Activated gamma-delta T cell (primary cell): Measurements from ENCODE around the gene DMRTC2.

Experiments used
- DNase-seq: peaks from one replicate; lab custom pipeline; 2025; lab: John Stamatoyannopoulos, UW
- total RNA-seq, 2 donors: gene quantifications; one replicate each; lab custom pipeline; 2026; lab: John Stamatoyannopoulos, UW

Gene DMRTC2
- 0 reads per million in 2 donors for total RNA-seq

DNA sequence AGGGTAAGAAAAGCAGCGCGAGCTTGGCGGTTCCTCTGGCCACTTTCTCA is at the start of gene DMRTC2:
TSS of gene DMRTC2 (plus strand) at position 42 of the 50 bp plus-strand sequence. CDS start 2,387 bp downstream, outside the sequence.
- no peak for DNase-seq

DNA sequence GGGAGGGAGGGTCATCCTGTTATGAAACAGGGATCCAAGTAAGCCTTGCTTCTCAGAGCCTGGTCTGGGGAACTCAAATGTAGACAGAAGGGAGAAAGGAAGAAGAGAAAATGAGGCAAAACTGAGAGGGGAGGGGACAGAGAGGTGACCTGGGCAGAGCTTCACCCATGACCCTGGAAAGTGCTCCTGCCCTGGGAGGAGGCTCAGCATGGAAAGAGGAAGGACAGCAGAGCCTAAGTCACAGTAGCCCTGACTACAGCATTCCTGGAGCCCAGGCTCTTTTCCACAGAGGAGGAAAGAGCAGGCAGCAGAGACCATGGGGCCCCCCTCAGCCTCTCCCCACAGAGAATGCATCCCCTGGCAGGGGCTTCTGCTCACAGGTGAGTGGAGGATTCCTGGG is 48.5 kb upstream of the DMRTC2 start, which contains the start of gene CEACAM3:
TSS of gene CEACAM3 (plus strand) at position 226 of the 400 bp plus-strand sequence. CDS start at position 317, 91 bp downstream.
- no peak for DNase-seq

GRCh38 chr19:41796901-41797300 is 47.9 kb upstream of the DMRTC2 start:
- no peak for DNase-seq

- DNase-seq = no peak
Measured at GRCh38 chr19:41799444-41800000, 45.3 kb upstream of the DMRTC2 start.

GRCh38 chr19:41801031-41801430 is 43.8 kb upstream of the DMRTC2 start:
- no peak for DNase-seq

- no peak for DNase-seq
Measured at GRCh38 chr19:41801792-41802211, 43.0 kb upstream of the DMRTC2 start.

DNA sequence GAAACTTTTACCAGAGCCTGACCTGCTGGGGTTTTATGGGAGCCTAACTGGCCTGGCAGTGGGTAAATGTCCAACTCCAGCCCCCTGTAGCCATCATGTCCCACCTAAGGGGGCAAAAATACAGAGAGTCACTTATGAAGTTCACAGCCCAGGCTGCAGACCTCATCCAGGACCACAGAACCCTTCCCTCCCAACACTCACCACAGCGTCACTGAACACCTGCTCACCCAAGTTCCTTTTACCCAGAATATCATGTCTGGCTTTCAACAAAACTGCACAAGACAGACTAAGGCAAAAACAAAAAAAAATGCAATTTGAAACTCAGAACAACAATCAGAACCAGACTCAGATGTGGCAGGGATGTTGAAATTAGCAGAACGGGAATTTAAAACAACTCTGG is 42.1 kb upstream of the DMRTC2 start:
- DNase-seq = no peak

DNA sequence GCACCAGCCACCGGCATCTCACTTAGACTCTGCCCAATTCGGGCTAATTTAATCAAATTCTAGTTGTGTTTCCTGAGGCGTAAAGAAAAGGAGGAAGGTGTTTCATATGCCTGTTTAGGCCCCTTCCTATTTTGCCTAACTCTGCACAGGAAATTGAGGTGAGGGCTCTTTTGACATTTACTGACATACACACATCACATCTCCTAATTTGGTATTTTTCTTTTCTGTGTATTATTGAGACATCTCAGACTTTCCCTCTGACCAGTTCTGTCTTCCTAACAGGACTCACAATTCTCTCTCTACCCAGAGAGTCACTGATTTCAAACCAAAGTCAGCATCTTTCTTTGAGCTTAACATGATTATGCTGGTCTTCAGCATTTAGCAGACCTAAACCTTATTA is 40.5 kb upstream of the DMRTC2 start:
- no peak for DNase-seq

DNA sequence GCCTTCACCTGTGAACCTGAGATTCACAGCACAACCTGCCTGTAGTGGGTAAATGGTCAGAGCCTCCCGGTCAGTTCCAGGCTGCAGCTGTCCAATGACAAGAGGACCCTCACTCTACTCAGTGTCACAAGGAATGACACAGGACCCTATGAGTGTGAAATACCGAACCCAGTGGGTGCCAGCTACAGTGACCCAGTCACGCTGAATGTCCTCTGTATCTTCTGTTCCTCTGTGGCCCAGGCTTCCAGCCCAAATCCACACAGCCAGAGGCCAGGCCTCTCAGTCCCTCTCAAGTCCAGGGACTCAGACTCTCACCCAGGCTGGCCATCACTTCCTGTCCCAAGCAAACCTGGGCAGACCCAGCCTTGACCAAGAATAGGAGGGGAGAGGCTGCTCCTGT is 37.7 kb upstream of the DMRTC2 start:
- DNase-seq = no peak

GRCh38 chr19:41808663-41809566 is 35.9 kb upstream of the DMRTC2 start:
- DNase-seq = no peak

DNA sequence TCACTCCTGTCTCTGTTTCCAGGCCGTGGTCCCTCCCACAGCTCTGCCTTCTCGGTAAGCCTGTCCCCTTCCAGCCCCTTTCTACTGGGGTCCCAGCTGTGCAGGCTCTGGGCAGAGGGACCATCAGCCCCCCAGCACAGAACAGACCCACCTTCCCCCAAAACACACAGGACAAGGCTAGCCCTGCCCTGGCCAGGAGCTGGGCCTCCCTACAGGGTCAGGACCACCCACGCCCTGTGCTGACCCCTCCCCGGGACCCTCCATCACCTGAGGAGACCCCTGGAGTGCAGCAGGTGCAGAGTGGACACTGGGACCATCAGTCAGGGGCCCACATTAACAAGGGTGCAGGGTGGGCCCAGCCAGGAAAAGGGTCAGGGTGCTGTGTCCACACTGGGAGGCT is 34.5 kb upstream of the DMRTC2 start:
- DNase-seq = no peak

- DNase-seq = no peak
Measured at GRCh38 chr19:41811036-41811435, 33.8 kb upstream of the DMRTC2 start.

DNA sequence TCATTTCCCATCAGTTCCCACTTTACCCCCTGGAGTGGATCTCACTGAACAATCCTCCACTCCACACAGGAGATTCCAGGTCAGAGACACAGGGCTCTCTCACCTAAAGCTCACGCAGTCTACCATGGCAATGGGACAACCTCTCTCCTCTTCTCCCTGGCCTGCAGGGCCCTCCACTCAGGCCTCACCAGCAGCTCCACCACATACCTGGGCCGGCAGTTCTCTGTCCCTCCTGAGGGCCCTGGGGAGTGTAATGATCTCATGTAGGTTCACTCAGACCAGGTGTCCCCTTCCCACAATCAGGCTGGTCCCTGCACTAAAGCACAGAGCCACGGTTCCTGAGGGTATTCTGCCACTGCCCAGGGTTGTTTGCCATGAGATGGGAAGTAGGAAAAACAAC is 32.9 kb upstream of the DMRTC2 start:
- DNase-seq = no peak

DNA sequence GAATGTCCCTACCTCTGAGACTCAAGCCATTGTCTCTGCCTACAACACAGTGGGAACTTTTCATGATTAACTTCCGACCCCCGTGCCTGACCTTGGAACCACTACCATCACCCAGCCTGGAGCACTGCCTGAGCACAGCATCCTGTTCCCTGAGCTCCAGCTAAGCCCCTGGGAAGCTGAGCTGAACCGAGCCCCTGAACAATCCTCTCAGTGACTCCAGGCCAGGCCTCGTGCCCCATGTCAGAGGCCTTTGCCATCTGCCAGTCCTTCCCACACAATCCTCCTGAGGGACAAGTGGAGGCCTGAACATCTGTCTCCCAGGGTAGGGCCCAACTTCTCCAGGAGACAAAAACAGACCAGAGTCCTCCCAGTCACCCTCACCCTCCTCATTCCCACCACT is 30.9 kb upstream of the DMRTC2 start:
- DNase-seq = no peak

DNA sequence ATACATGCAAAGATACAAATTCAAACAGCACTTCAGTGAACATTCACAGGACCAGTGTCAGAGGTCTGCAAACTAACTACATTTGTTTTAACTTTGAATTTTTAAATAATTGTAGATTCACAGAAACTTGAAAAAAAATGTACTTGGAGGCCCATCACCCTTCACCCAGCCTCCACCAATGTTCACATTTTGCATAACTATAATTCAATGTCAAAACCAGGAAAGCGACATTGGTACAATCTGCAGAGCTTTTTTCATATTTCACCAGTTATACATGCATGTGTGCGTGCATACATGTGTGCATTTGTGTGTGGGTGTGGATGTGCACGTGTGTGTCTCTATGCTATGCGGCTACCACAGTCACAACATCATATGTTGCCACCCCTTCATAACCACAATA is 29.5 kb upstream of the DMRTC2 start:
- no peak for DNase-seq

DNA sequence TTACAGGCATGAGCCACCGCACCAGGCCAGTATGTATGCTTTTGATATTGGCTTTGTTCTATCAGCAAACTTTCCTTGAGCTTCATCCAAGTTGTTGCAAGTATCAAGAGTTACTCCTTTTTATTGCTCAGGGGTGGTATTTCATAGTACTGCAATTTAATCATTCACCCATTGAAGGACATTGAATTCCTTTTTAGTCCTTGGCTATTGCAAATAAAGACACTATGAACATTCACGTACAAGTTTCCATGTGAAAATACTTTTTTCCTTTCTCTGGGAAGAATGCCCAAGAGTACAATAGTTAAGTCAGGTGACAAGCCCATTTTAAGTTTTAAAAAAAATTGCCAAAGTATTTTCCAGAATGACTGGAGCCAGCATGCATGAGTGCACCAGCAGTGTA is 28.1 kb upstream of the DMRTC2 start:
- DNase-seq = no peak

GRCh38 chr19:41821003-41821735 is 23.7 kb upstream of the DMRTC2 start:
- DNase-seq = no peak

GRCh38 chr19:41837981-41838708 is 6.7 kb upstream of the DMRTC2 start:
- DNase-seq = no peak

DNA sequence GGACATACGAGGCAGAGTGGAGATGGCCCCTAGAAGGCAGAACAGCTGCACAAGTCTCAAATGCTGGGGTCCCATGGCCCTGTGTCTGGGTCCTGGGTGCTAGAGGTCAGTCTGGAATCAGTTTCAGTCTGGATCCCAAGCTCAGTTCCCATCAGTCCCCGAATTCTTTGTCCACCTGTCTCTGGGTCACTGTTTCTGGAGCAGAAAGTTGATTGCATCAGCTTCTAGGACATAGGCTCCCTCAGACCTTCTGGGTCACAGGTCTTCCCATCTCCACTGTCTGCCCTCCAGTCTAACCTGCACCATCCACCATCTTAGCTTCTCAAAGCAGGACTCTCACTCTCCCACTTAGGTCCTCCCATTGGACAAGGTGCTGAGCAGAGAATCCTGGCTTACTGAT is 5.6 kb upstream of the DMRTC2 start:
- DNase-seq = no peak

GRCh38 chr19:41843371-41843770 is 1.5 kb upstream of the DMRTC2 start:
- no peak for DNase-seq

DNA sequence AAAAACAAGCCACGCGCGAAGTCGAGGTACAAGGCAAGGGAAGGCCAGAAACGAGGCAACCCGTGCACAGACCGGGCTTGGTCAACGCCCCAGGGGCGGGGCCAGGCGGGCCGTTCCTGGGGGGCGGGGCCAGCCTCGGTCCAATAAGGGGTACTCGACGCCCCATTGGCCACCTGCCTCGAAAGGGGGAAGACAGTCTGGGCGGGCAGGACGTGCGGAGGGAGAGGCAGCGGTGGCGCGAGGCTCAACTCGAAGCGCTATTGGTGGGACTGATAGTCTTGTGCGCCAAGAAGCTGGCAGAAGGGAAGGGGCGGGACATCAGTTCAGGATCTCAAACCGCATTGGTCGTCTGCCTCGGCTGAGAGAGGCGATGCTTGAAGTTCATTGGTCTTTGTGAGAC is 241 bp upstream of the DMRTC2 start, which contains the start of gene LYPD4:
TSS of gene LYPD4 (minus strand) at position 83 of the 400 bp plus-strand sequence. CDS start 5,398 bp downstream, outside the sequence.
- DNase-seq = no peak

DNA sequence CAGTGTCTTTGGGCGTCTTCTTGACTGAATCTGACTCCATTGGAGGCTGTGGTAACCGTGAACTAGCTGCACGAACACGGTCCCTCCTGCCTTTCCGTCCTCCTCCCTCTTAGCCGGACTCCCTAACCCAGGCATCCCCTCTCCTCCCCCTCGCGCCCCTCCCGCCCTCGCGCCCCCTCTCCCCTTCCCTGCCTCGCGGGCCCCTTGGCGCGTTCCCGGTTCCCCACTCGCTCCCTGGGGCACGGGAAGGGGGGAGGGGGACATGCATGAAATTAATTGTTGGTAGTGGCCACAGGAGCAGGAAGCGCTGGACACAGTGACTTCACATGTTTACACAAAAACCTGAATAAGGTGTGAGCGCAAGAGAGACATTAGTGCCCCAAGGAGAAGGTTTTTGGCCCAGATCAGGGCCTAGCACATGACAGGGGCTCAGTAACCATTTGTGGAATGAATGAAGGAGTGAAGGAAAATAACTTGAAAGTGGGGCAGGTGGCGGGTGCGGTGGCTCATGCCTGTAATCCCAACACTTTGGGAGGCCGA is 279 bp downstream of the DMRTC2 start:
- DNase-seq = no peak
